HL-60/S4 treated with phorbol 12-myristate 13-acetate at 8.2 ng/mL for 4 days and 3 days (cell line): ENCODE data around the gene SIRT2.

Experiments used
- in situ Hi-C: fragments of 300-500 bp; cut with MboI; formaldehyde crosslinking; loops from 2 replicates; pipeline ENCODE4 v1.15.0; 2022; ENCODE audit warnings: low sequenced_read_pairs

Gene SIRT2

GRCh38 chr19:38848299-38849146 is 50.9 kb downstream of the SIRT2 start:
- in situ Hi-C loops = no loop called here

GRCh38 chr19:38846097-38846496 is 53.3 kb downstream of the SIRT2 start:
- in situ Hi-C loops = no loop called here

GRCh38 chr19:38845374-38846024 is 53.9 kb downstream of the SIRT2 start:
- in situ Hi-C loops = no loop called here

GRCh38 chr19:38844093-38844686 is 55.2 kb downstream of the SIRT2 start:
- in situ Hi-C loops = no loop called here

GRCh38 chr19:38843175-38843758 is 56.2 kb downstream of the SIRT2 start:
- in situ Hi-C loops = no loop called here

GRCh38 chr19:38842439-38843174 is 56.8 kb downstream of the SIRT2 start:
- in situ Hi-C loops = no loop called here

- in situ Hi-C loops = no loop called here
Observed at GRCh38 chr19:38841787-38842438, 57.5 kb downstream of the SIRT2 start.

GRCh38 chr19:38841180-38841766 is 58.1 kb downstream of the SIRT2 start:
- in situ Hi-C loops = no loop called here

GRCh38 chr19:38840583-38840968 is 58.8 kb downstream of the SIRT2 start:
- in situ Hi-C loops = no loop called here

GRCh38 chr19:38839816-38840582 is 59.4 kb downstream of the SIRT2 start:
- in situ Hi-C loops = no loop called here

GRCh38 chr19:38838986-38839761 is 60.2 kb downstream of the SIRT2 start:
- in situ Hi-C loops = no loop called here

GRCh38 chr19:38838208-38838985 is 61.0 kb downstream of the SIRT2 start:
- in situ Hi-C loops = no loop called here

GRCh38 chr19:38837656-38838121 is 61.7 kb downstream of the SIRT2 start:
- in situ Hi-C loops = no loop called here

GRCh38 chr19:38836983-38837626 is 62.3 kb downstream of the SIRT2 start:
- in situ Hi-C loops = no loop called here

- in situ Hi-C loops = no loop called here
Observed at GRCh38 chr19:38836159-38836982, 63.0 kb downstream of the SIRT2 start.

GRCh38 chr19:38834590-38834989 is 64.8 kb downstream of the SIRT2 start:
- in situ Hi-C loops = no loop called here
